Measurements from ENCODE around the gene MTHFR.

DNA sequence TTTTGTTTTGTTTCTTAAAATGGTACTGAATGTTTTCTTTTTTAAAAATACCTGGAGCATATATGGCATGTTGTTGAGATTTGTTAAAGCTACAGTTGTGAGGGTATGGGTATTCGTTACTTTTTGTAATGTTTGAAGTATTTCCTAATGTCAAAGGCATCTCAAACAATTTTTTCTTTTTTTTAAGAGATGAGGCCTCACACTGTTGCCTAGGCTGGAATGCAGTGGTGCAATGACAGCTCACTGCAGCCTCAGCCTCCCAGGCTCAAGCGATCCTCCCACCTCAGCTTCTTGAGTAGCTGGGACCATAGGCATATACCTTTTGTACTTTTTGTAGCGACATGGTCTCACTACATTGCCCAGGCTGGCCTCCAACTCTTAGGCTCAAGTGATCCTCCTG, 16.3 kb upstream of the MTHFR start:
- TF ChIP-seq, protein P1, sequence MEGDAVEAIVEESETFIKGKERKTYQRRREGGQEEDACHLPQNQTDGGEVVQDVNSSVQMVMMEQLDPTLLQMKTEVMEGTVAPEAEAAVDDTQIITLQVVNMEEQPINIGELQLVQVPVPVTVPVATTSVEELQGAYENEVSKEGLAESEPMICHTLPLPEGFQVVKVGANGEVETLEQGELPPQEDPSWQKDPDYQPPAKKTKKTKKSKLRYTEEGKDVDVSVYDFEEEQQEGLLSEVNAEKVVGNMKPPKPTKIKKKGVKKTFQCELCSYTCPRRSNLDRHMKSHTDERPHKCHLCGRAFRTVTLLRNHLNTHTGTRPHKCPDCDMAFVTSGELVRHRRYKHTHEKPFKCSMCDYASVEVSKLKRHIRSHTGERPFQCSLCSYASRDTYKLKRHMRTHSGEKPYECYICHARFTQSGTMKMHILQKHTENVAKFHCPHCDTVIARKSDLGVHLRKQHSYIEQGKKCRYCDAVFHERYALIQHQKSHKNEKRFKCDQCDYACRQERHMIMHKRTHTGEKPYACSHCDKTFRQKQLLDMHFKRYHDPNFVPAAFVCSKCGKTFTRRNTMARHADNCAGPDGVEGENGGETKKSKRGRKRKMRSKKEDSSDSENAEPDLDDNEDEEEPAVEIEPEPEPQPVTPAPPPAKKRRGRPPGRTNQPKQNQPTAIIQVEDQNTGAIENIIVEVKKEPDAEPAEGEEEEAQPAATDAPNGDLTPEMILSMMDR (IDR thresholded peaks at IDR 0.05), result no peak
- TF ChIP-seq POLR2A (IDR thresholded peaks at IDR 0.05), result no peak
